K562 (cell line): ENCODE measurements around the gene HOXB5. TPM values are rescaled to one million over a fixed set of nuclear protein-coding genes. Genes with fewer than 3 reads are reported as not detected.

Experiments
- REST ChIP-seq, 2 experiments: fragments of 450-650 bp; formaldehyde crosslinking in 1 of 2; IDR thresholded peaks; 2 replicates each; pipeline versions ENCODE4 v1.4.0 to v1.6.1; 2014 to 2020; ENCODE audit warnings: mild to moderate bottlenecking in 2 of 2, borderline replicate concordance in 1 of 2, low read depth in 1 of 2
- SAP30 ChIP-seq: fragments of 200-600 bp; sonication (generic); IDR thresholded peaks from 2 replicates; pipeline ENCODE4 v1.6.1; 2012; ENCODE audit warnings: borderline replicate concordance, low read depth, mild to moderate bottlenecking, moderate library complexity, low read length, control low read depth, inconsistent platforms; ENCODE audit not compliant: insufficient read depth, poor library complexity, severe bottlenecking
- polyA plus RNA-seq, 8 experiments: library from polyadenylated mRNA; depleted of rRNA in 4 of 8; stranded (reverse) in 5 of 8; unstranded in 3 of 8; fragments of >200 nt; fragmentation: Nextera tagmentation in 2 of 8; fragmentation: Illumina TruSeq in 1 of 8; extraction: Ambion mirVana in 2 of 8; extraction: Trizol in 1 of 8; gene quantifications; 2 replicates each; pipeline versions ENCODE4 v1.2.1 to v1.2.3, GENCODE V29; 2011 to 2014; ENCODE audit warnings: inconsistent platforms in 1 of 8, missing spikeins in 1 of 8
- total RNA-seq, 7 experiments: library from RNA; depleted of rRNA in 6 of 7; stranded (reverse); fragments of >200 nt in 6 of 7; fragmentation: Illumina TruSeq in 2 of 7; extraction: Trizol in 2 of 7; gene quantifications; 2 replicates each; pipeline versions ENCODE4 v1.2.1 to v1.2.3, GENCODE V29; 2011 to 2021; ENCODE audit warnings: low replicate concordance in 1 of 7
- TF ChIP-seq, protein P1 (sequence below): sonication (generic); formaldehyde crosslinking; IDR thresholded peaks from 2 replicates; pipeline ENCODE4 v1.8.0; 2022; ENCODE audit warnings: mild to moderate bottlenecking, missing genetic modification reagents

The HOXB5 gene
- total and polyA plus RNA-seq, 9 of the 15 experiments (the other 6 are each of a cell fraction or from before 2014, with no cell fraction given): 0.24 to 2.7 (median 0.65) TPM

DNA sequence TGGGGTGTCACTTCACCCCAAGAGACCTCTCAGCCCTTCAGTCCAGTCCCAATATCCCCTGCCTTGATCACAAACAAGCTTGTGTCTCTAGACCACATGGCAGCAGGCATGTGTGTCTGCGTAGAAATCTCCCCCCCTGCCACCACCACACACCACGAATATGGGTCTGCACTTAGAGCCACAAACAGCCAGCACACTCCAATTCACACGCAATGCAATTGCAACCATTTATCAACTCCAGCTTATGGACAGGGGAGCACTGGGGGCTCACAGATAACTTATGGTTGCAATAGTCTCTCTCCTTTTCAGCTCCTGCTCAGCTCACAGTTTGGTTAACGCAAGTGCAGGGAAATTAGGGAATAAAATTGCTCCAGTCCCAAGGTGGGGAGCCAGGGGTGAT is 30.0 kb upstream of the HOXB5 start (continued):
- no peak for TF ChIP-seq REST (IDR thresholded peaks at IDR 0.05; ENCODE audit: borderline replicate concordance)
- no peak for TF ChIP-seq REST (CRISPR knock-in tag; IDR thresholded peaks at IDR 0.05; ENCODE audit: low read depth)
- TF ChIP-seq SAP30: no peak
- TF ChIP-seq, protein P1, sequence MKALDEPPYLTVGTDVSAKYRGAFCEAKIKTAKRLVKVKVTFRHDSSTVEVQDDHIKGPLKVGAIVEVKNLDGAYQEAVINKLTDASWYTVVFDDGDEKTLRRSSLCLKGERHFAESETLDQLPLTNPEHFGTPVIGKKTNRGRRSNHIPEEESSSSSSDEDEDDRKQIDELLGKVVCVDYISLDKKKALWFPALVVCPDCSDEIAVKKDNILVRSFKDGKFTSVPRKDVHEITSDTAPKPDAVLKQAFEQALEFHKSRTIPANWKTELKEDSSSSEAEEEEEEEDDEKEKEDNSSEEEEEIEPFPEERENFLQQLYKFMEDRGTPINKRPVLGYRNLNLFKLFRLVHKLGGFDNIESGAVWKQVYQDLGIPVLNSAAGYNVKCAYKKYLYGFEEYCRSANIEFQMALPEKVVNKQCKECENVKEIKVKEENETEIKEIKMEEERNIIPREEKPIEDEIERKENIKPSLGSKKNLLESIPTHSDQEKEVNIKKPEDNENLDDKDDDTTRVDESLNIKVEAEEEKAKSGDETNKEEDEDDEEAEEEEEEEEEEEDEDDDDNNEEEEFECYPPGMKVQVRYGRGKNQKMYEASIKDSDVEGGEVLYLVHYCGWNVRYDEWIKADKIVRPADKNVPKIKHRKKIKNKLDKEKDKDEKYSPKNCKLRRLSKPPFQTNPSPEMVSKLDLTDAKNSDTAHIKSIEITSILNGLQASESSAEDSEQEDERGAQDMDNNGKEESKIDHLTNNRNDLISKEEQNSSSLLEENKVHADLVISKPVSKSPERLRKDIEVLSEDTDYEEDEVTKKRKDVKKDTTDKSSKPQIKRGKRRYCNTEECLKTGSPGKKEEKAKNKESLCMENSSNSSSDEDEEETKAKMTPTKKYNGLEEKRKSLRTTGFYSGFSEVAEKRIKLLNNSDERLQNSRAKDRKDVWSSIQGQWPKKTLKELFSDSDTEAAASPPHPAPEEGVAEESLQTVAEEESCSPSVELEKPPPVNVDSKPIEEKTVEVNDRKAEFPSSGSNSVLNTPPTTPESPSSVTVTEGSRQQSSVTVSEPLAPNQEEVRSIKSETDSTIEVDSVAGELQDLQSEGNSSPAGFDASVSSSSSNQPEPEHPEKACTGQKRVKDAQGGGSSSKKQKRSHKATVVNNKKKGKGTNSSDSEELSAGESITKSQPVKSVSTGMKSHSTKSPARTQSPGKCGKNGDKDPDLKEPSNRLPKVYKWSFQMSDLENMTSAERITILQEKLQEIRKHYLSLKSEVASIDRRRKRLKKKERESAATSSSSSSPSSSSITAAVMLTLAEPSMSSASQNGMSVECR (CRISPR knock-in tag): 0 out of 2 replicates have a peak, but pooled peaks have one; percentile 47
